ENCODE results near the gene PRKCE. TPM values are rescaled to one million over a fixed set of nuclear protein-coding genes. Genes with fewer than 3 reads are reported as not detected.
"Not testable (repeated sequence)": the region's sequence is repeated elsewhere in the genome, so short reads cannot be mapped to it uniquely, and the experiment has no call there.

Gene PRKCE
- total RNA-seq, 1 donor from 2014 or later: 11.7 TPM

DNA sequence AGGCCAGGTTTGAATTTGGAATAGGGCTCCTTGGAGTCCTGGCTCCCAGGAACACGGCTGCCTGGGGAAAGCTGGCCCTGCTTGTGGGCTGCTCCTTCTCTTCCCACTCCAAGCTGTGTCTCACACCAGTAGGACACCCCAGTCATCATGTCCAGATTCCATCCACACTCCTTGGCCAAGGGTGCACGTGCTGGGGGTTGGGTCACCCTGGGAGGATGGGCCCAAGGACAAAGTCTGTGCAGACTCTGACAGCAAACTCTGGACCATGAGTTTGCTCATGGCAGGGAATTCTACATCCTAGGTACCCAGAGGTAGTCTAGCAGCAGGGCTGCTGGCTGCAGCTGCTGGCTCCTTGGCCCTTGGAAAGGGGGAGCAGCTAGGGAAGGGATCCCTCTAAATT lies 543.4 kb downstream of the PRKCE start:
- Mint-ChIP-seq H3K27me3 (ENCODE audit: insufficient read depth) (no peaks in the 10 kb centered on the region), H3K36me3 (ENCODE audit: low read depth) (no peaks in the 10 kb centered on the region), H3K4me3 (no peak overlapping the region), H3K9me3 (no peaks in the 10 kb centered on the region), H3K4me1 (ENCODE audit: low read depth) (peaks cover 19% of the 10 kb centered on the region), H3K27ac (no peak overlapping the region)
- DNase-seq (ENCODE audit: low spot score): no peak
- intact Hi-C loops (cut with micrococcal nuclease): no loop called here

- Mint-ChIP-seq H3K27ac (no peak overlapping the region), H3K27me3 (ENCODE audit: insufficient read depth) (no peaks in the 10 kb centered on the region), H3K4me3 (no peak overlapping the region), H3K36me3 (ENCODE audit: low read depth) (no peaks in the 10 kb centered on the region), H3K4me1 (ENCODE audit: low read depth) (peaks cover 29% of the 10 kb centered on the region), H3K9me3 (no peaks in the 10 kb centered on the region)
- DNase-seq (ENCODE audit: low spot score): no peak
- intact Hi-C loops (cut with micrococcal nuclease): no loop called here
Observed at GRCh38 chr2:46195819-46196218, 544.3 kb downstream of the PRKCE start.

- no peak overlapping the region for H3K4me3 Mint-ChIP-seq
- peaks cover 39% of the 10 kb centered on the region for H3K4me1 Mint-ChIP-seq (ENCODE audit: low read depth)
- no peaks in the 10 kb centered on the region for H3K9me3 Mint-ChIP-seq
- no peak overlapping the region for H3K27ac Mint-ChIP-seq
- peaks cover 4% of the 10 kb centered on the region for H3K36me3 Mint-ChIP-seq (ENCODE audit: low read depth)
- no peaks in the 10 kb centered on the region for H3K27me3 Mint-ChIP-seq (ENCODE audit: insufficient read depth)
- intact Hi-C loops (cut with micrococcal nuclease): no loop called here
- DNase-seq (ENCODE audit: low spot score): no peak
Observed at GRCh38 chr2:46196871-46197462, 545.5 kb downstream of the PRKCE start.

DNA sequence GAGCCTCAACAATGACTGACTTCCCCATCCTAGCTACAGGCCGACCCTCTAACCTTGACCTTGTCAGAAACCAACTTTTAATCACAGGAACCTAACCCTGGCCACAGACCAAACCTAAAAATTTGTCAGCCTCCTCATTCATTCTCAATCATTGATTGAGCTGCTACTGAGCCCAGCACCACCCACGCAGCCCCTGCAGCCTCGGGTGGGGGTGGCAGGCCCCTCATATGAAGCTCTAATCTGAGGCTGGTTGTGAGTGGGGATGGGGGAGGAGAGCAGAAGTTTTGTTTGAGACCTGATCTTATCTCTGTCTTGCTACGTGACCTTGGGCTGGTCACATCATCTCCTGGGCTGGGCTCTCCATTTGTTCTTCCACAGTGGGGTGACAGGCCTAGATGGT lies 546.2 kb downstream of the PRKCE start:
- H3K4me1 Mint-ChIP-seq (ENCODE audit: low read depth): peaks cover 44% of the 10 kb centered on the region
- intact Hi-C loops (cut with micrococcal nuclease): no loop called here
- H3K4me3 Mint-ChIP-seq: no peak overlapping the region
- no peaks in the 10 kb centered on the region for H3K27me3 Mint-ChIP-seq (ENCODE audit: insufficient read depth)
- no peaks in the 10 kb centered on the region for H3K9me3 Mint-ChIP-seq
- H3K36me3 Mint-ChIP-seq (ENCODE audit: low read depth): peaks cover 4% of the 10 kb centered on the region
- H3K27ac Mint-ChIP-seq: no peak overlapping the region
- DNase-seq (ENCODE audit: low spot score): no peak

GRCh38 chr2:46198164-46198883 lies 546.8 kb downstream of the PRKCE start:
- Mint-ChIP-seq H3K27ac (no peak overlapping the region), H3K36me3 (ENCODE audit: low read depth) (peaks cover 9% of the 10 kb centered on the region), H3K4me3 (no peak overlapping the region), H3K4me1 (ENCODE audit: low read depth) (peaks cover 51% of the 10 kb centered on the region), H3K27me3 (ENCODE audit: insufficient read depth) (no peaks in the 10 kb centered on the region), H3K9me3 (no peaks in the 10 kb centered on the region)
- no peak for DNase-seq (ENCODE audit: low spot score)
- intact Hi-C loops (cut with micrococcal nuclease): no loop called here

DNA sequence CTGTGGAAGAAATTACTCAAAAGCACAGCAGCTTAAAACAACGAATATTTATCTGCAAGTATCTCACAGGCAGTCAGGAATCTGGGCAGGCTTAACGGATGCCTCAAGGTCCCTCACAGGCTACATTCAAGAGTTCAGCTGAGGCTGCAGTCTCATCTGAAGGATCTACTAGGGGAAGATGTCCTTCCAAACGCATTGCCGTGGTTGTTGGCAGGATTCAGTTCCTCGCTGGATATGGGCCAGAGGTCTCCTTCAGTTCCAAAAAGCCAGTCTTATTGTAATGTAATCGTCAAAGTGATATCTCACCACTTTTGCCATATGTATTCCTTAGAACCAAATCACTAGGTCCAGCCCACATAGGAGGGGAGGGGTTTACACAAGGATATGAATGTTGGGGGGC lies 547.5 kb downstream of the PRKCE start:
- Mint-ChIP-seq H3K9me3 (no peaks in the 10 kb centered on the region), H3K36me3 (ENCODE audit: low read depth) (peaks cover 9% of the 10 kb centered on the region), H3K4me3 (no peak overlapping the region), H3K27me3 (ENCODE audit: insufficient read depth) (no peaks in the 10 kb centered on the region), H3K4me1 (ENCODE audit: low read depth) (peaks cover 57% of the 10 kb centered on the region), H3K27ac (no peak overlapping the region)
- intact Hi-C loops (cut with micrococcal nuclease): no loop called here
- no peak for DNase-seq (ENCODE audit: low spot score)

GRCh38 chr2:46200100-46200690 lies 548.7 kb downstream of the PRKCE start:
- Mint-ChIP-seq H3K36me3 (ENCODE audit: low read depth) (peaks cover 9% of the 10 kb centered on the region), H3K4me1 (ENCODE audit: low read depth) (peaks cover 58% of the 10 kb centered on the region), H3K27ac (no peak overlapping the region), H3K4me3 (no peak overlapping the region), H3K27me3 (ENCODE audit: insufficient read depth) (no peaks in the 10 kb centered on the region), H3K9me3 (no peaks in the 10 kb centered on the region)
- intact Hi-C loops (cut with micrococcal nuclease): no loop called here
- DNase-seq (ENCODE audit: low spot score): no peak

DNA sequence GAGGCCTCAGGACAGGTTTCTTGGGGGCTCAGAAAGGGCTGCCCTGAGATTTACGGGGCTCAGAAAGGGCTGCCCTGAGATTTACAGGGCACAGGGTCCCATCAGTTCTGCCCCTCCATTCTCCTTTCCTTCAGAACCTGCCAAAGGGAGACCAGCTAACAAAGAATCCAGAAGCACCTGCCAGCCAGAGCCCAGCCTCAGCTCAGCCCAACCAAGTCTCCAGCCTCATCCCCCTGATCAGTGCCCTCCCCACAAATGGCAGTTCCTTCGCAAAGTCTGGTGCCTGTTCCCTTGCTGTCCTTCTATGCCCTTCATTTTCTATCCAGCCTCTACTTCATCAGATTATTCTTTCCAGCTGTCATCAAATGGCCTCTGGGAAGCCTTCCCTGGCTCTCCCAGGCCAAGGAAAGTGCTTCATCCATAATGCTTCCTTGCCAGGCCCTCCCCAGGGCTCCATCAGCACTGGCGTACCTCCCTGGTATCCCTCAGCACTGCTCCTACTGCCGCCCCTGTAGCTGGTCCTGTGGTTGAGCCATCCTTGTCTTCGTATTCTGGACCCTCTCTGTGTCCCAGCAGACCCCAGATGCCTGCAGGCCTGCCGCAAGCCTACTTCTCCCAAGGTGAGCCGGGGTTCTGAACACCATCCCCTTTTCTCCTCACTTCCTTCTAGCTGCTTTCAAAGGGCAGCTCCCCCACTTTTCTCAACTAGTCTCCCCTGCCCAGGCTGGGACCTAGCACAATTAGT lies 549.6 kb downstream of the PRKCE start:
- Mint-ChIP-seq H3K9me3 (no peaks in the 10 kb centered on the region), H3K4me3 (no peak overlapping the region), H3K27ac (peak overlapping the region; percentile 49), H3K36me3 (ENCODE audit: low read depth) (peaks cover 9% of the 10 kb centered on the region), H3K27me3 (ENCODE audit: insufficient read depth) (no peaks in the 10 kb centered on the region), H3K4me1 (ENCODE audit: low read depth) (peaks cover 58% of the 10 kb centered on the region)
- DNase-seq (ENCODE audit: low spot score): no peak
- intact Hi-C loops (cut with micrococcal nuclease): no loop called here

DNA sequence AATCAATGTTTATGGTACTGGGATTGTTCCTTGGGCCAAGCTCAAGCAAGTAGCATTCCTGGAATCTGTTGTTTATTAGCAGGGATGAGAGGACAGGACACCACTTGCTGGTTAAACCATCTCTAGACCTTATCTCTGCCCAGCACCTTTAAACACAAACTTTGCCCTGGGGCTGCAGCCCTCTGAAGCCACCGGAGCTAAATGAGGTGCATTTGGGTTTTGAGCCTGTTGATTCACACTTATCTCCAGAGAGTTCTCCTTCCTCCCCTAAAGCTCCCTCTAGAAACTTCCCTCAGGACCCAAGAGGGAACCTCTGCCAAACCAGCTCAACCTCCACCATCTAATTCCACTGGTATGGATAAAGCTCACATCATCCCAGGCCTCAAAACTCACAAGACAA lies 551.0 kb downstream of the PRKCE start:
- Mint-ChIP-seq H3K9me3 (peaks cover 7% of the 10 kb centered on the region), H3K36me3 (ENCODE audit: low read depth) (peaks cover 11% of the 10 kb centered on the region), H3K27me3 (ENCODE audit: insufficient read depth) (peaks cover 4% of the 10 kb centered on the region), H3K4me1 (ENCODE audit: low read depth) (peaks cover 50% of the 10 kb centered on the region), H3K4me3 (no peak overlapping the region), H3K27ac (no peak overlapping the region)
- no peak for DNase-seq (ENCODE audit: low spot score)
- intact Hi-C loops (cut with micrococcal nuclease): no loop called here

- Mint-ChIP-seq H3K4me3 (no peak overlapping the region), H3K27me3 (ENCODE audit: insufficient read depth) (peaks cover 4% of the 10 kb centered on the region), H3K9me3 (peaks cover 11% of the 10 kb centered on the region), H3K4me1 (ENCODE audit: low read depth) (peaks cover 44% of the 10 kb centered on the region), H3K36me3 (ENCODE audit: low read depth) (peaks cover 11% of the 10 kb centered on the region), H3K27ac (peak overlapping the region; percentile 3)
- DNase-seq (ENCODE audit: low spot score): no peak
- intact Hi-C loops (cut with micrococcal nuclease): no loop called here
Observed at GRCh38 chr2:46202987-46203386, 551.5 kb downstream of the PRKCE start.

DNA sequence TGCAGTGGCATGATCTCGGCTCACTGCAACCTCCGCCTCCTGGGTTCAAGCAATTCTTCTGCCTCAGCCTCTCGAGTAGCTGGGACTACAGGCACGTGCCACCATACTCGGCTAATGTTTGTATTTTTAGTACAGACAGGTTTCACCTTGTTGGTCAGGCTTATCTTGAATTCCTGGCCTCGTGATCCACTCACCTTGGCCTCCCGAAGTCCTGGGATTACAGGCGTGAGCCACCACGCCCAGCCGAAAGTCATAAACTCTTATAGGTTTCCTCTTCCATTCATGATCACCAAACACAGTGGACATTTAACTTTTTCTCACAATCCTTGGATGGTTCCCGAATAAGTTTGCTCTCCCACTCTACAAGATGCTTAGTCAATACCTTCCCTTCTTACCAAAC lies 552.2 kb downstream of the PRKCE start:
- H3K4me3 Mint-ChIP-seq; H3K27ac Mint-ChIP-seq; H3K27me3 Mint-ChIP-seq (ENCODE audit: insufficient read depth); intact Hi-C loops (cut with micrococcal nuclease); DNase-seq (ENCODE audit: low spot score): not testable (repeated sequence)
- Mint-ChIP-seq H3K36me3 (ENCODE audit: low read depth) (peaks cover 11% of the 10 kb centered on the region), H3K4me1 (ENCODE audit: low read depth) (peaks cover 43% of the 10 kb centered on the region), H3K9me3 (peaks cover 15% of the 10 kb centered on the region)

DNA sequence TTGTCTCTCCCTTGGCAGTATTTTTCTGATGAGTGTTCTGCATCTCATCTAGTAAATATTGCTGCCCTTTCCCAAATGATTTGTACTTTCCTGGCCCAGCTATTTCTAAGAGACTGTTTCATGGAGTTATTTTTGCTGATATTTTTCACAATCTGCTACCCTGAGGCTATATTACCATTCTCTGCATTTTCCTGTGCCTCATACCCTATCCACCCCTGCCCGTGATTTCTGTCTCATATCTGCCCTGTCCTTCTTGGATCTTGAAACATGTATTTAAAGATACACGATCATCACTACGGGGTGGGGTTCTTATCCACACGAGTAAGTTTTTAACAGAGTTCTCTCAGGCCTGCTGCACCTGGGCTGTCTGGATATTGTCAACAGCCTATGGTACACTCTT lies 556.1 kb downstream of the PRKCE start:
- Mint-ChIP-seq H3K27ac (no peak overlapping the region), H3K9me3 (peaks cover 32% of the 10 kb centered on the region)

GRCh38 chr2:46208766-46209165 lies 557.3 kb downstream of the PRKCE start:
- Mint-ChIP-seq H3K4me1 (ENCODE audit: low read depth) (peaks cover 3% of the 10 kb centered on the region), H3K36me3 (ENCODE audit: low read depth) (peaks cover 1% of the 10 kb centered on the region), H3K9me3 (peaks cover 32% of the 10 kb centered on the region), H3K4me3 (no peak overlapping the region), H3K27ac (no peak overlapping the region), H3K27me3 (ENCODE audit: insufficient read depth) (peaks cover 26% of the 10 kb centered on the region)
- intact Hi-C loops (cut with micrococcal nuclease): no loop called here
- DNase-seq (ENCODE audit: low spot score): no peak

More for the DNA sequence above, 556.1 kb downstream of the PRKCE start:
- Mint-ChIP-seq H3K36me3 (ENCODE audit: low read depth) (peaks cover 6% of the 10 kb centered on the region), H3K4me3 (no peak overlapping the region), H3K27me3 (ENCODE audit: insufficient read depth) (peaks cover 22% of the 10 kb centered on the region), H3K4me1 (ENCODE audit: low read depth) (peaks cover 14% of the 10 kb centered on the region)
- intact Hi-C loops (cut with micrococcal nuclease): no loop called here
- DNase-seq (ENCODE audit: low spot score): no peak

Data from activated T-helper 1 cell treated with anti-CD3 and anti-CD28 coated beads, Interleukin-12 subunit alpha, Interleukin-12 subunit beta, Interleukin-2, Interleukin-4 antibody, amounts not matched to agents 30 ng/mL and 10 ng/mL and 1 ng/mL, durations not matched to agents 14 hours and 24 hours and 36 hours (primary cell).